ENCODE data around the gene HOXB3. TPM values are rescaled to one million over a fixed set of nuclear protein-coding genes. Genes with fewer than 3 reads are reported as not detected.

Gene HOXB3
- total RNA-seq, 2 donors from 2014 or later, result 7.8 to 11.4 TPM

GRCh38 chr17:48608494-48608834 is 18.4 kb upstream of the HOXB3 start:
- H3K27ac ChIP-seq, result no peak overlapping the region
- WGBS, result 100% methylated on average over 1 of the region's 1 CpG
- DNase-seq (ENCODE audit: low spot score), result no peak
- H3K4me3 ChIP-seq, result no peak overlapping the region
- no peaks in the 10 kb centered on the region for H3K36me3 ChIP-seq
- H3K9me3 ChIP-seq, result no peaks in the 10 kb centered on the region
- intact Hi-C loops (cut with DNase I), result no loop called here
- TF ChIP-seq, protein P1, sequence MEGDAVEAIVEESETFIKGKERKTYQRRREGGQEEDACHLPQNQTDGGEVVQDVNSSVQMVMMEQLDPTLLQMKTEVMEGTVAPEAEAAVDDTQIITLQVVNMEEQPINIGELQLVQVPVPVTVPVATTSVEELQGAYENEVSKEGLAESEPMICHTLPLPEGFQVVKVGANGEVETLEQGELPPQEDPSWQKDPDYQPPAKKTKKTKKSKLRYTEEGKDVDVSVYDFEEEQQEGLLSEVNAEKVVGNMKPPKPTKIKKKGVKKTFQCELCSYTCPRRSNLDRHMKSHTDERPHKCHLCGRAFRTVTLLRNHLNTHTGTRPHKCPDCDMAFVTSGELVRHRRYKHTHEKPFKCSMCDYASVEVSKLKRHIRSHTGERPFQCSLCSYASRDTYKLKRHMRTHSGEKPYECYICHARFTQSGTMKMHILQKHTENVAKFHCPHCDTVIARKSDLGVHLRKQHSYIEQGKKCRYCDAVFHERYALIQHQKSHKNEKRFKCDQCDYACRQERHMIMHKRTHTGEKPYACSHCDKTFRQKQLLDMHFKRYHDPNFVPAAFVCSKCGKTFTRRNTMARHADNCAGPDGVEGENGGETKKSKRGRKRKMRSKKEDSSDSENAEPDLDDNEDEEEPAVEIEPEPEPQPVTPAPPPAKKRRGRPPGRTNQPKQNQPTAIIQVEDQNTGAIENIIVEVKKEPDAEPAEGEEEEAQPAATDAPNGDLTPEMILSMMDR (IDR thresholded peaks at IDR 0.05), result no peak
- TF ChIP-seq POLR2AphosphoS5 (IDR thresholded peaks at IDR 0.05) (no peak), POLR2A (IDR thresholded peaks at IDR 0.05) (no peak)
- peaks cover 55% of the 10 kb centered on the region for H3K27me3 ChIP-seq (replicated peaks; ENCODE audit: insufficient read depth)
- H3K4me1 ChIP-seq (replicated peaks), result peaks cover 3% of the 10 kb centered on the region

DNA sequence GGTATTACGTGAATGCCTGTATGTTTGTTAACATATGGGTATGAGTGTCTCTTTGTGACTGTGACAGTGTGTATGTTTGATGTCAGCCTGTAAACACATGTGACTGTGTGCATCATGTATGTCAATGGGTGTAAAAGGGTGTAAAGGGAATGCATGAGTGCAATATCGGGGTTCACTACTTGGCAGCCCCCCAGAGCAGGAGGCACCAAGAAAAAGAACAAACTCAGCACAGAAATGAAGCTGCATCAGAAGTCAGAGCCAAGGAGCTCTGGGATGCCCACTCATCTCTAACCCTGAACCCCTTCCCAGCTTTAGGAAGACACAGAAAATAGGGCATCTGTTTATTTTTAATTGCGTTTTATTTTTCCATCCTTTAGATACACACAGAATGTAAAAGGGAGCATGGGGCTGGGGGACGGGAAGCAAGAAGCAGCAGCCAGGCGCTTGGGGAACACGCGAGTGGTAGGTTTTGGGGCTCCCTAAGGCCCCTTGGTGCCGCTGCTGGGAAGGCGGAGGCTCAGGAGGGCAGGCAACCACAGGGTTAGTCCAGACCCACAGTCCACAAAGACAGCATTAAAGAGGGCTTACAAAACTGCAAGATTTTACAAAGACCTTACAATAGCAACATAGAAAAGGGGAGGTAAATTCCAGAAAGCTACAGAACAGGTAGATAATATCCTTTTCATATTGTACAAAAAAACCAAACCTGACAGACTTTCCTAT is 17.0 kb upstream of the HOXB3 start:
- intact Hi-C loops (cut with DNase I), result no loop called here
- DNase-seq (ENCODE audit: low spot score), result no peak
- peaks cover 60% of the 10 kb centered on the region for H3K27me3 ChIP-seq (replicated peaks; ENCODE audit: insufficient read depth)
- TF ChIP-seq POLR2AphosphoS5 (IDR thresholded peaks at IDR 0.05), result no peak
- no peak for TF ChIP-seq POLR2A (IDR thresholded peaks at IDR 0.05)
- TF ChIP-seq, protein P1 (IDR thresholded peaks at IDR 0.05), result no peak
- no peaks in the 10 kb centered on the region for H3K9me3 ChIP-seq
- no peaks in the 10 kb centered on the region for H3K36me3 ChIP-seq
- 77% methylated on average over 9 of the region's 9 CpGs for WGBS
- H3K4me3 ChIP-seq, result no peak overlapping the region
- peaks cover 3% of the 10 kb centered on the region for H3K4me1 ChIP-seq (replicated peaks)
- no peak overlapping the region for H3K27ac ChIP-seq

DNA sequence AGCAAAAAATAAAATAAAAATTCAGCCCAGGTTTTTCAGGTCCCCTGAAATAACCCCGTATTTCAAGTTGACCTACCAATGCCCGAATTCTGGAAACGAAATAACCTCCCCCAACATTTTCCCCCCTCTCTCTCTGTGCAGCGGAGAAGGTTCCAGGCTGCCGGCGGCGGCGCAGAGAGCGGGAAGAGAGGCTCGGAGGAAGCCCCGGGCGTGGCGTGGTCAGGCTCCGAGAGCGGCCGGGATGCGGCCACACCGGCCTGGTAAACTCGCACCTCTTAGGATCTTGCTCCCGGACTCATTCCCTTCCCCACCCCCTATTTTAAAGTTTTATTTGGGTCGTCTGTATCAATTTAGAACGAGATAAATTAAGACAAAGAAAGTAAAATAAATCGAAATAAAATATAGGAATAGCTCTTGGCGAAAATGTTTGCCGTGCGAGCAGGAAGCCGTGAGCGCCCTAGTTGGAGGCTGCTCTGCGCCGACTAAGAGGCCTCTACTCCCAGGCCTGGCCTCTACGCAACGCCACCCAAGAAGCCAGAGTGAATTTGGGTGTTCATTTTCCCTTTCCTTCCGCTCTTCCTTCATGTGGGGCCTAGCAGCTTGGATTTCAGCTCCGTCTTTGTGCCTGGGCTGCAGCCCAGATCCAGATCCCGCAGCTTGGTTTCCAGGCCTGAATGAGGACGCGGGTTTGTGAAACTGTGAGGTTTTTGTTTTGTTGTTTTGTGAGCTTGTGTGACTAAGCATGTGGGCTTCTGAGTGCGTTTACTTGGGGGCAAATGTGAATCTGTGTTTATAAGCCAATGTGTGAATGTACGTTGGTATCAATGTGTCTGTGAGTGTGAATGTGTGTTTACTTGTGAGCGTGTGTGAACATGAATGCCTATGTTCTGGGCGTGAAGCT is 16.2 kb upstream of the HOXB3 start:
- 65% methylated on average over 41 of the region's 41 CpGs for WGBS
- Histone ChIP-seq H3K36me3 (no peaks in the 10 kb centered on the region), H3K9me3 (no peaks in the 10 kb centered on the region), H3K27ac (no peak overlapping the region), H3K27me3 (replicated peaks; ENCODE audit: insufficient read depth) (peaks cover 61% of the 10 kb centered on the region), H3K4me3 (no peak overlapping the region), H3K4me1 (replicated peaks) (peaks cover 3% of the 10 kb centered on the region)
- no peak for DNase-seq (ENCODE audit: low spot score)
- intact Hi-C loops (cut with DNase I), result no loop called here
- TF ChIP-seq POLR2A (IDR thresholded peaks at IDR 0.05), result no peak
- TF ChIP-seq, protein P1 (IDR thresholded peaks at IDR 0.05), result no peak
- no peak for TF ChIP-seq POLR2AphosphoS5 (IDR thresholded peaks at IDR 0.05)

DNA sequence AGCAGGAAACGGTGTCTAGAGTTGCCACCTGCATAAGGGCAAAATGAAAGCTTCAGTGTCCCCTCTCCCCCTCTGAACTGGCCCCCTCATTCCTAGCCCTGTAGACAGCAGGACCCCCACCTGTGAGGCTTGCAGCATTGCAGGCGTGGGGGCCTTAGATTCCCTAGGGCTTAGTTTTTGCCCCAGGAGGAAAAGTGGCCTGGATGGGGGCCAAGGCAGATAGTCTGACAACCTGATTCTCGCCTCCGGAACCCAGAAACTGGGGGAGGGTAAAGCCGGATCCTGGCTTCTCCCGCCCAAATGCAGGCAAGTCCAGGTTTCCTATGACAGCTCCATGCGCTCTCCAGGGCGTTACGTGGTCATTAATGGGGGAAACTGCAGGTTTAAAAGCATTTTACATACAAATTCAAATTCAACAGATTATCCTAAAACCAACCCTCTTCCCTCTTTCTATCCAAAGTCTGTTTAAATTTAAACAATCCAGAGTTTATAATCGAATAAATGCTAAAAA is 15.4 kb upstream of the HOXB3 start:
- no peak overlapping the region for H3K27ac ChIP-seq
- no peak overlapping the region for H3K4me3 ChIP-seq
- TF ChIP-seq, protein P1 (IDR thresholded peaks at IDR 0.05), result no peak
- H3K27me3 ChIP-seq (replicated peaks; ENCODE audit: insufficient read depth), result peaks cover 62% of the 10 kb centered on the region
- WGBS, result 44% methylated on average over 10 of the region's 10 CpGs
- intact Hi-C loops (cut with DNase I), result no loop called here
- DNase-seq (ENCODE audit: low spot score), result no peak
- H3K9me3 ChIP-seq, result no peaks in the 10 kb centered on the region
- H3K4me1 ChIP-seq (replicated peaks), result peaks cover 3% of the 10 kb centered on the region
- H3K36me3 ChIP-seq, result no peaks in the 10 kb centered on the region

All from prostate gland (tissue), 2 donors.